SJSA1 (cell line): ENCODE results near the gene NME3. TPM values are rescaled to one million over a fixed set of nuclear protein-coding genes. Genes with fewer than 3 reads are reported as not detected.

Experiments used
- DNase-seq, 2 experiments: peaks; one replicate each; pipeline ENCODE4 v3.0.0-alpha.2; 2015 to 2020; ENCODE audit warnings: low spot score in 2 of 2, low read depth in 1 of 2
- H3K27ac ChIP-seq: fragments of 250-450 bp; sonication (Bioruptor Pico); 2 replicates; pipeline ENCODE4 v1.5.1; 2020; ENCODE audit warnings: mild to moderate bottlenecking, moderate library complexity
- H3K27me3 ChIP-seq: fragments of 250-450 bp; sonication (Bioruptor Pico); replicated peaks from 2 replicates; pipeline ENCODE4 v1.5.1; 2020; ENCODE audit warnings: mild to moderate bottlenecking, moderate library complexity
- H3K36me3 ChIP-seq: fragments of 250-450 bp; sonication (Bioruptor Pico); 2 replicates; pipeline ENCODE4 v1.5.1; 2020; ENCODE audit warnings: mild to moderate bottlenecking
- H3K4me1 ChIP-seq: fragments of 250-450 bp; sonication (Bioruptor Pico); replicated peaks from 2 replicates; pipeline ENCODE4 v1.6.1; 2021; ENCODE audit warnings: mild to moderate bottlenecking
- H3K4me3 ChIP-seq: fragments of 250-450 bp; sonication (Bioruptor Pico); 2 replicates; pipeline ENCODE4 v1.5.1; 2020; ENCODE audit warnings: mild to moderate bottlenecking
- H3K9me3 ChIP-seq: fragments of 250-450 bp; sonication (Bioruptor Pico); replicated peaks from 2 replicates; pipeline ENCODE4 v1.5.1; 2020; ENCODE audit warnings: mild to moderate bottlenecking
- total RNA-seq: library from RNA; depleted of rRNA; stranded (reverse); fragments of >200 nt; shearing (Covaris generic); gene quantifications from 2 replicates; pipeline ENCODE4 v1.2.3, GENCODE V29; 2014

NME3 gene
- total RNA-seq, 1 experiment from 2014 or later, result 19.9 TPM

- Histone ChIP-seq H3K36me3 (peaks cover 91% of the 10 kb centered on the region), H3K4me1 (no peaks in the 10 kb centered on the region), H3K27ac (no peak overlapping the region), H3K4me3 (no peak overlapping the region), H3K9me3 (no peaks in the 10 kb centered on the region), H3K27me3 (no peaks in the 10 kb centered on the region)
- DNase-seq, result no peak
Observed at GRCh38 chr16:1764971-1765370, 6.4 kb downstream of the NME3 start.

- Histone ChIP-seq H3K4me3 (no peak overlapping the region), H3K36me3 (peaks cover 90% of the 10 kb centered on the region), H3K4me1 (no peaks in the 10 kb centered on the region), H3K9me3 (no peaks in the 10 kb centered on the region), H3K27me3 (no peaks in the 10 kb centered on the region), H3K27ac (no peak overlapping the region)
- no peak for DNase-seq
Observed at GRCh38 chr16:1763521-1764511, 7.5 kb downstream of the NME3 start.

- Histone ChIP-seq H3K4me3 (no peak overlapping the region), H3K9me3 (no peaks in the 10 kb centered on the region), H3K36me3 (peaks cover 90% of the 10 kb centered on the region), H3K27ac (no peak overlapping the region), H3K4me1 (no peaks in the 10 kb centered on the region), H3K27me3 (no peaks in the 10 kb centered on the region)
- no peak for DNase-seq
Observed at GRCh38 chr16:1762879-1763520, 8.3 kb downstream of the NME3 start.

GRCh38 chr16:1762196-1762878, 9.0 kb downstream of the NME3 start:
- Histone ChIP-seq H3K4me3 (no peak overlapping the region), H3K4me1 (no peaks in the 10 kb centered on the region), H3K27ac (no peak overlapping the region), H3K9me3 (no peaks in the 10 kb centered on the region), H3K27me3 (no peaks in the 10 kb centered on the region), H3K36me3 (peaks cover 89% of the 10 kb centered on the region)
- no peak for DNase-seq

- H3K27me3 ChIP-seq, result no peaks in the 10 kb centered on the region
- DNase-seq, result no peak
- peaks cover 84% of the 10 kb centered on the region for H3K36me3 ChIP-seq
- H3K27ac ChIP-seq, result no peak overlapping the region
- H3K4me1 ChIP-seq, result no peaks in the 10 kb centered on the region
- no peak overlapping the region for H3K4me3 ChIP-seq
- H3K9me3 ChIP-seq, result no peaks in the 10 kb centered on the region
Observed at GRCh38 chr16:1761751-1762150, 9.6 kb downstream of the NME3 start.

- Histone ChIP-seq H3K27me3 (no peaks in the 10 kb centered on the region), H3K27ac (no peak overlapping the region), H3K4me1 (no peaks in the 10 kb centered on the region), H3K4me3 (no peak overlapping the region), H3K9me3 (no peaks in the 10 kb centered on the region), H3K36me3 (peaks cover 84% of the 10 kb centered on the region)
- DNase-seq, result no peak
Observed at GRCh38 chr16:1760911-1761310, 10.4 kb downstream of the NME3 start.

GRCh38 chr16:1759511-1759910, 11.8 kb downstream of the NME3 start:
- Histone ChIP-seq H3K4me1 (no peaks in the 10 kb centered on the region), H3K27ac (no peak overlapping the region), H3K9me3 (no peaks in the 10 kb centered on the region), H3K36me3 (peaks cover 78% of the 10 kb centered on the region), H3K27me3 (no peaks in the 10 kb centered on the region), H3K4me3 (no peak overlapping the region)
- DNase-seq, result no peak

GRCh38 chr16:1758923-1759322, 12.4 kb downstream of the NME3 start:
- DNase-seq, result no peak
- no peak overlapping the region for H3K4me3 ChIP-seq
- H3K36me3 ChIP-seq, result peaks cover 78% of the 10 kb centered on the region
- H3K27ac ChIP-seq, result no peak overlapping the region
- no peaks in the 10 kb centered on the region for H3K9me3 ChIP-seq
- H3K4me1 ChIP-seq, result no peaks in the 10 kb centered on the region
- H3K27me3 ChIP-seq, result no peaks in the 10 kb centered on the region

- H3K36me3 ChIP-seq, result peaks cover 80% of the 10 kb centered on the region
- no peaks in the 10 kb centered on the region for H3K27me3 ChIP-seq
- no peak overlapping the region for H3K4me3 ChIP-seq
- no peak overlapping the region for H3K27ac ChIP-seq
- no peaks in the 10 kb centered on the region for H3K9me3 ChIP-seq
- no peak for DNase-seq
- no peaks in the 10 kb centered on the region for H3K4me1 ChIP-seq
Observed at GRCh38 chr16:1757714-1758461, 13.5 kb downstream of the NME3 start.

GRCh38 chr16:1754204-1754603, 17.1 kb downstream of the NME3 start:
- H3K4me3 ChIP-seq, result no peak overlapping the region
- peaks cover 82% of the 10 kb centered on the region for H3K36me3 ChIP-seq
- H3K27ac ChIP-seq, result no peak overlapping the region
- H3K9me3 ChIP-seq, result no peaks in the 10 kb centered on the region
- H3K4me1 ChIP-seq, result no peaks in the 10 kb centered on the region
- no peak for DNase-seq
- H3K27me3 ChIP-seq, result no peaks in the 10 kb centered on the region

- H3K27me3 ChIP-seq, result no peaks in the 10 kb centered on the region
- H3K27ac ChIP-seq, result no peak overlapping the region
- no peak for DNase-seq
- no peaks in the 10 kb centered on the region for H3K9me3 ChIP-seq
- no peak overlapping the region for H3K4me3 ChIP-seq
- no peaks in the 10 kb centered on the region for H3K4me1 ChIP-seq
- peaks cover 84% of the 10 kb centered on the region for H3K36me3 ChIP-seq
Observed at GRCh38 chr16:1752853-1753252, 18.5 kb downstream of the NME3 start.

GRCh38 chr16:1751946-1752345, 19.4 kb downstream of the NME3 start:
- H3K36me3 ChIP-seq, result peaks cover 88% of the 10 kb centered on the region
- no peaks in the 10 kb centered on the region for H3K27me3 ChIP-seq
- peaks cover 5% of the 10 kb centered on the region for H3K4me1 ChIP-seq
- no peak overlapping the region for H3K27ac ChIP-seq
- no peak overlapping the region for H3K4me3 ChIP-seq
- no peak for DNase-seq
- no peaks in the 10 kb centered on the region for H3K9me3 ChIP-seq
